C4-2B (cell line): ENCODE data around the gene MTR.

Experiments used
- ZFX ChIP-seq: fragments of 450-650 bp; IDR thresholded peaks from 2 replicates; pipeline ENCODE4 v1.6.1; 2017
- TF ChIP-seq, protein P1 (sequence below): fragments of 450-650 bp; conservative IDR thresholded peaks from 2 replicates; pipeline ENCODE4 v1.5.1; 2017; ENCODE audit warnings: mild to moderate bottlenecking

DNA sequence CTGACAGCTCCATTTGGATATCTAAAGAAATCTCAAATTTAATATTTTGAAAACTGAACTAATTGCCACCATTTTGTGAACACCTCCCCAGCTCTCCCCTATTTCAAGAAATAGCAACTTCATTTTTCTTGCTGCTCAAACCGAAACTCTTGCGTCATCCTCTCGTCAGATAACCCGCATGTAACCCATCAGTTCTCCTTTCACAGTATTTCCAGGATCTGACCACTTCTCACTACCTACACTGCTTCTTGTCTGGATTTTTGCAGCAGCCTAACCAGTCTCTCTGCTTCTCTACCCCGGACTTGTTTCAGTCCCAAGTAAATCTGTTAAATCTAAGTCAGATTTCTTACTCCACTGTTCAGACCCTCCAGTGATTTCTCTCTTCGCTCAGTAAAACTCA lies 75.6 kb downstream of the MTR start:
- TF ChIP-seq, protein P1, sequence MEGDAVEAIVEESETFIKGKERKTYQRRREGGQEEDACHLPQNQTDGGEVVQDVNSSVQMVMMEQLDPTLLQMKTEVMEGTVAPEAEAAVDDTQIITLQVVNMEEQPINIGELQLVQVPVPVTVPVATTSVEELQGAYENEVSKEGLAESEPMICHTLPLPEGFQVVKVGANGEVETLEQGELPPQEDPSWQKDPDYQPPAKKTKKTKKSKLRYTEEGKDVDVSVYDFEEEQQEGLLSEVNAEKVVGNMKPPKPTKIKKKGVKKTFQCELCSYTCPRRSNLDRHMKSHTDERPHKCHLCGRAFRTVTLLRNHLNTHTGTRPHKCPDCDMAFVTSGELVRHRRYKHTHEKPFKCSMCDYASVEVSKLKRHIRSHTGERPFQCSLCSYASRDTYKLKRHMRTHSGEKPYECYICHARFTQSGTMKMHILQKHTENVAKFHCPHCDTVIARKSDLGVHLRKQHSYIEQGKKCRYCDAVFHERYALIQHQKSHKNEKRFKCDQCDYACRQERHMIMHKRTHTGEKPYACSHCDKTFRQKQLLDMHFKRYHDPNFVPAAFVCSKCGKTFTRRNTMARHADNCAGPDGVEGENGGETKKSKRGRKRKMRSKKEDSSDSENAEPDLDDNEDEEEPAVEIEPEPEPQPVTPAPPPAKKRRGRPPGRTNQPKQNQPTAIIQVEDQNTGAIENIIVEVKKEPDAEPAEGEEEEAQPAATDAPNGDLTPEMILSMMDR: no peak
- no peak for TF ChIP-seq ZFX
